Endothelial cell (in vitro differentiated cells): ENCODE data around the gene ATP6V1G3. TPM values are rescaled to one million over a fixed set of nuclear protein-coding genes. Genes with fewer than 3 reads are reported as not detected.

Experiments used
- DNase-seq: peaks from one replicate; pipeline ENCODE4 v3.0.0; 2021; ENCODE audit warnings: low spot score
- H3K27ac Mint-ChIP-seq: one replicate; pipeline ENCODE4 v1.8.0; 2021; ENCODE audit warnings: mixed read lengths, inconsistent platforms; ENCODE audit not compliant: unreplicated experiment
- H3K27me3 Mint-ChIP-seq: one replicate; pipeline ENCODE4 v1.8.0; 2021; ENCODE audit warnings: mild to moderate bottlenecking, moderate library complexity, mixed read lengths, inconsistent platforms; ENCODE audit not compliant: unreplicated experiment
- H3K36me3 Mint-ChIP-seq: one replicate; pipeline ENCODE4 v1.8.0; 2021; ENCODE audit warnings: mild to moderate bottlenecking, low read depth, mixed read lengths, inconsistent platforms; ENCODE audit not compliant: unreplicated experiment
- H3K4me1 Mint-ChIP-seq: one replicate; pipeline ENCODE4 v1.8.0; 2021; ENCODE audit warnings: mild to moderate bottlenecking, mixed read lengths, inconsistent platforms; ENCODE audit not compliant: unreplicated experiment
- H3K4me3 Mint-ChIP-seq: one replicate; pipeline ENCODE4 v1.8.0; 2021; ENCODE audit warnings: mild to moderate bottlenecking, mixed read lengths, inconsistent platforms; ENCODE audit not compliant: unreplicated experiment
- H3K9me3 Mint-ChIP-seq: one replicate; pipeline ENCODE4 v1.8.0; 2021; ENCODE audit warnings: mixed read lengths, inconsistent platforms; ENCODE audit not compliant: unreplicated experiment
- CTCF ChIP-seq: fragments of 200-600 bp; sonication (generic); IDR thresholded peaks from one replicate; pipeline ENCODE4 v1.5.0; 2021; ENCODE audit warnings: antibody characterized with exemption; ENCODE audit not compliant: unreplicated experiment
- total RNA-seq: library from RNA; stranded (reverse); fragmentation: NEBNext Ultra II Directional; extraction: Animal tissue kit (Norgen Biotek cat#: 25700); gene quantifications from one replicate; pipeline ENCODE4 v1.2.1, GENCODE V29; 2021; ENCODE audit not compliant: unreplicated experiment

ATP6V1G3 gene
- total RNA-seq, 1 donor from 2014 or later = not detected

GRCh38 chr1:198490224-198490623 lies 50.3 kb downstream of the ATP6V1G3 start:
- Mint-ChIP-seq H3K9me3 (no peaks in the 10 kb centered on the region), H3K4me1 (peaks cover 25% of the 10 kb centered on the region), H3K27ac (peak overlapping the region; percentile 89), H3K36me3 (no peaks in the 10 kb centered on the region), H3K27me3 (peaks cover 3% of the 10 kb centered on the region), H3K4me3 (no peak overlapping the region)
- no peak for DNase-seq
- TF ChIP-seq CTCF = no peak

- H3K4me3 Mint-ChIP-seq = no peak overlapping the region
- DNase-seq = no peak
- H3K27me3 Mint-ChIP-seq = peaks cover 1% of the 10 kb centered on the region
- H3K27ac Mint-ChIP-seq = no peak overlapping the region
- TF ChIP-seq CTCF = no peak
- H3K9me3 Mint-ChIP-seq = no peaks in the 10 kb centered on the region
- H3K4me1 Mint-ChIP-seq = peaks cover 17% of the 10 kb centered on the region
- H3K36me3 Mint-ChIP-seq = no peaks in the 10 kb centered on the region
These were observed 53.6 kb downstream of the ATP6V1G3 start for GRCh38 chr1:198486903-198487302.

- DNase-seq = no peak
- H3K27ac Mint-ChIP-seq = no peak overlapping the region
These were observed 56.8 kb downstream of the ATP6V1G3 start for GRCh38 chr1:198483645-198484044.

GRCh38 chr1:198483006-198483405 lies 57.5 kb downstream of the ATP6V1G3 start:
- Mint-ChIP-seq H3K4me3 (no peak overlapping the region), H3K9me3 (no peaks in the 10 kb centered on the region), H3K27me3 (no peaks in the 10 kb centered on the region), H3K4me1 (peaks cover 5% of the 10 kb centered on the region), H3K36me3 (no peaks in the 10 kb centered on the region), H3K27ac (no peak overlapping the region)
- TF ChIP-seq CTCF = no peak
- DNase-seq = no peak

More at GRCh38 chr1:198483645-198484044, 56.8 kb downstream of the ATP6V1G3 start:
- H3K9me3 Mint-ChIP-seq = no peaks in the 10 kb centered on the region
- H3K4me3 Mint-ChIP-seq = no peak overlapping the region
- no peaks in the 10 kb centered on the region for H3K27me3 Mint-ChIP-seq
- no peaks in the 10 kb centered on the region for H3K36me3 Mint-ChIP-seq
- H3K4me1 Mint-ChIP-seq = peaks cover 5% of the 10 kb centered on the region
- no peak for TF ChIP-seq CTCF

GRCh38 chr1:198481661-198482060 lies 58.8 kb downstream of the ATP6V1G3 start:
- Mint-ChIP-seq H3K27me3 (no peaks in the 10 kb centered on the region), H3K9me3 (no peaks in the 10 kb centered on the region), H3K36me3 (no peaks in the 10 kb centered on the region), H3K27ac (no peak overlapping the region), H3K4me1 (peaks cover 5% of the 10 kb centered on the region), H3K4me3 (no peak overlapping the region)
- DNase-seq = no peak
- no peak for TF ChIP-seq CTCF
